MM.1S (cell line): ENCODE measurements around the gene CCDC148.

ENCODE experiments used
- DNase-seq: peaks from one replicate; pipeline ENCODE4 v3.0.0-alpha.2; 2015
- H2AFZ ChIP-seq: fragments of 300-600 bp; sonication (generic); 2 replicates; pipeline ENCODE4 v1.6.0; 2016; ENCODE audit warnings: antibody characterized with exemption, low read length
- H3F3A ChIP-seq: fragments of 300-600 bp; sonication (generic); 2 replicates; pipeline ENCODE4 v1.6.1; 2016; ENCODE audit warnings: mild to moderate bottlenecking, antibody characterized with exemption, low read length, moderate library complexity, mixed read lengths; ENCODE audit not compliant: insufficient read depth
- H3K27ac ChIP-seq: fragments of 300-600 bp; sonication (generic); 2 replicates; pipeline ENCODE4 v1.5.1; 2016; ENCODE audit warnings: mild to moderate bottlenecking, low read length
- H3K27me3 ChIP-seq: fragments of 300-600 bp; sonication (generic); replicated peaks from 2 replicates; pipeline ENCODE4 v1.6.0; 2016; ENCODE audit warnings: low read length; ENCODE audit not compliant: insufficient read depth
- H3K36me3 ChIP-seq: fragments of 300-600 bp; sonication (generic); replicated peaks from 2 replicates; pipeline ENCODE4 v1.6.1; 2016; ENCODE audit warnings: mild to moderate bottlenecking, low read length, mixed read lengths; ENCODE audit not compliant: insufficient read depth
- H3K4me1 ChIP-seq: fragments of 300-600 bp; sonication (generic); 2 replicates; pipeline ENCODE4 v1.6.1; 2016; ENCODE audit warnings: low read length, mixed read lengths
- H3K4me2 ChIP-seq: fragments of 300-600 bp; sonication (generic); 2 replicates; pipeline ENCODE4 v1.6.0; 2016; ENCODE audit warnings: low read depth, low read length
- H3K4me3 ChIP-seq: fragments of 300-600 bp; sonication (generic); 2 replicates; pipeline ENCODE4 v1.5.1; 2016; ENCODE audit warnings: low read length, mixed read lengths
- H3K79me2 ChIP-seq: fragments of 300-600 bp; sonication (generic); 2 replicates; pipeline ENCODE4 v1.6.1; 2016; ENCODE audit warnings: mixed run types, low read length, mixed read lengths
- H3K9ac ChIP-seq: fragments of 300-600 bp; sonication (generic); 2 replicates; pipeline ENCODE4 v1.6.1; 2016; ENCODE audit warnings: low read length, mixed read lengths
- H3K9me2 ChIP-seq: fragments of 300-600 bp; sonication (generic); replicated peaks from 2 replicates; pipeline ENCODE4 v1.6.1; 2016; ENCODE audit warnings: mild to moderate bottlenecking, low read length, mixed read lengths; ENCODE audit not compliant: insufficient read depth
- H3K9me3 ChIP-seq: fragments of 300-600 bp; sonication (generic); replicated peaks from 2 replicates; pipeline ENCODE4 v1.6.1; 2016; ENCODE audit warnings: mild to moderate bottlenecking, low read length, mixed read lengths; ENCODE audit not compliant: insufficient read depth
- H4K20me1 ChIP-seq: fragments of 300-600 bp; sonication (generic); 2 replicates; pipeline ENCODE4 v1.6.1; 2016; ENCODE audit warnings: mild to moderate bottlenecking, low read length, moderate library complexity, mixed read lengths; ENCODE audit not compliant: insufficient read depth
- CTCF ChIP-seq: fragments of 300-600 bp; sonication (generic); IDR thresholded peaks from 2 replicates; pipeline ENCODE4 v1.5.1; 2016; ENCODE audit warnings: antibody characterized with exemption, low read length, mixed read lengths
- EZH2 ChIP-seq: fragments of 300-600 bp; sonication (generic); optimal IDR thresholded peaks from 2 replicates; pipeline ENCODE3; 2017; ENCODE audit warnings: low read depth, mild to moderate bottlenecking, antibody characterized with exemption, low read length, mixed read lengths
- EZH2phosphoT487 ChIP-seq: fragments of 300-600 bp; sonication (generic); IDR thresholded peaks from 2 replicates; pipeline ENCODE4 v1.6.1; 2018; ENCODE audit warnings: antibody characterized with exemption, low read length

CCDC148 gene

GRCh38 chr2:158142568-158143332 lies 313.8 kb downstream of the CCDC148 start:
- TF ChIP-seq EZH2phosphoT487 (no peak), CTCF (no peak), EZH2 (no peak)
- Histone ChIP-seq H3K27me3 (no peaks in the 10 kb centered on the region), H3K9ac (no peak overlapping the region), H3K4me1 (no peaks in the 10 kb centered on the region), H3K4me3 (no peak overlapping the region), H3F3A (no peaks in the 10 kb centered on the region), H3K36me3 (no peaks in the 10 kb centered on the region), H3K4me2 (no peak overlapping the region), H3K27ac (no peak overlapping the region), H3K79me2 (no peaks in the 10 kb centered on the region), H3K9me2 (no peaks in the 10 kb centered on the region), H3K9me3 (no peaks in the 10 kb centered on the region), H2AFZ (no peak overlapping the region), H4K20me1 (no peaks in the 10 kb centered on the region)
- no peak for DNase-seq

GRCh38 chr2:158142165-158142564 lies 314.4 kb downstream of the CCDC148 start:
- Histone ChIP-seq H3K79me2 (no peaks in the 10 kb centered on the region), H3K4me2 (no peak overlapping the region), H3K9me3 (no peaks in the 10 kb centered on the region), H2AFZ (no peak overlapping the region), H3K9me2 (no peaks in the 10 kb centered on the region), H3K9ac (no peak overlapping the region), H3K27me3 (no peaks in the 10 kb centered on the region), H3K36me3 (no peaks in the 10 kb centered on the region), H3F3A (no peaks in the 10 kb centered on the region), H3K4me1 (no peaks in the 10 kb centered on the region), H4K20me1 (no peaks in the 10 kb centered on the region), H3K4me3 (no peak overlapping the region), H3K27ac (no peak overlapping the region)
- TF ChIP-seq EZH2phosphoT487 (no peak), EZH2 (no peak), CTCF (no peak)
- DNase-seq = no peak

- TF ChIP-seq EZH2phosphoT487 = no peak
- TF ChIP-seq EZH2 = no peak
- TF ChIP-seq CTCF = no peak
Observed at GRCh38 chr2:158140201-158140600, 316.4 kb downstream of the CCDC148 start.

More at GRCh38 chr2:158140201-158140600, 316.4 kb downstream of the CCDC148 start:
- H3K27me3 ChIP-seq = no peaks in the 10 kb centered on the region
- no peak for DNase-seq
- no peaks in the 10 kb centered on the region for H3K4me1 ChIP-seq
- no peak overlapping the region for H3K27ac ChIP-seq
- H3K4me2 ChIP-seq = no peak overlapping the region
- H2AFZ ChIP-seq = no peak overlapping the region
- no peaks in the 10 kb centered on the region for H3K9me2 ChIP-seq
- no peak overlapping the region for H3K4me3 ChIP-seq
- H3K36me3 ChIP-seq = no peaks in the 10 kb centered on the region
- no peaks in the 10 kb centered on the region for H4K20me1 ChIP-seq
- H3F3A ChIP-seq = no peaks in the 10 kb centered on the region
- no peaks in the 10 kb centered on the region for H3K9me3 ChIP-seq
- H3K79me2 ChIP-seq = no peaks in the 10 kb centered on the region
- no peak overlapping the region for H3K9ac ChIP-seq
